ENCODE data around the gene TCF15. TPM values are rescaled to one million over a fixed set of nuclear protein-coding genes. Genes with fewer than 3 reads are reported as not detected.

Gene TCF15
- total RNA-seq, 4 donors from 2014 or later, result 0.51 to 1.0 (median 0.97) TPM; not detected in 1

DNA sequence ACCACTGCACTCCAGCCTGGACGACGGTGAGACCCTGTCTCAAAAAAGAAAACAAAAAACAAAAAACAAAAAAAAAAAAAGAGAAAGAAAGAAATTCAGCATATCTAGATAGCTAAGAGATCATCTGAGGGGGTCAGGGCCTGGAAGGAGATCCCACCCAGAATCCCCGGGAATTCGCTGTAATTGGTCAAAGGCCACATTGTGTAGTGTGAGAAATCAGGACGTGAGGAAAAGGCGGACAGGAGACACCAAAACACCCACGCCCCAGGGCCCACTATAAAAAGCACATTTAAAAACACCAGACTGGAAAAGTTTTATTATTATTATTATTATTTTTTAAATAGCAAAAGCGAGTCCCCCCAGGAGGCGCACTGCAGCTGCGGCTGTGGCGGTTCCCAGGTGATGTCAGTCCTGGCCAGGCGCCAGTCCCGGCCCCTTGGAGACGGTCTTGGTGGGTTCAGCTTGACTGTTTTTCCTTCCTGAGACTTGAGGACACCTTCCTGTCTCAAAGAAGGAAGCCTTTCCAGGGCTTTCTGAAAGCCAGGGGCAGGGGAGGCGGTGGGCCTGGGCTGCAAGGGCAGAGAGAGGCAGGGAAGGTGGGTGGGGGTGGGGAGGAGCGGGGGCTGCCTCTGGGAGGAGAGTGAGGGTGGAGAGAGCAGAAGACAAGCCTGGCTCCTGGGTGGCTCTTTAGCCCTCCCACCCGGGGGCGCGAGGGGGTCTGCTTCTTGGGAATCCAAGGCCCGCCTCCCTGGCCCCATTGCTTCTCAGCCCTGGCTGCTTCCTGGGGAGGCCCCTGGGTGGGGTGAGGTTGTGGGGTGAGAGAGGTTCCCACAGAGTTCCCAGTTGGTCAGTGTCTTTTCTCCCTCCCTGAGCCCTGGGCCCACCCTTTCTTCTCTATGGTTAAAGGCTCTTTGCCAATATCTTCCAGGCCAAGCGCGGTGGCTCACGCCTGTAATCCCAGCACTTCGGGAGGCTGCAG is 14.5 kb downstream of the TCF15 start:
- Histone ChIP-seq H3K9me3 (no peaks in the 10 kb centered on the region), H3K27ac (no peak overlapping the region), H3K27me3 (no peaks in the 10 kb centered on the region), H3K36me3 (no peaks in the 10 kb centered on the region), H3K4me3 (no peak overlapping the region), H3K4me1 (no peaks in the 10 kb centered on the region)
- no peak for TF ChIP-seq POLR2A (IDR thresholded peaks at IDR 0.05)
- intact Hi-C loops (cut with DNase I; ENCODE audit: low total_unique reads), result no loop called here
- DNase-seq, result no peak

DNA sequence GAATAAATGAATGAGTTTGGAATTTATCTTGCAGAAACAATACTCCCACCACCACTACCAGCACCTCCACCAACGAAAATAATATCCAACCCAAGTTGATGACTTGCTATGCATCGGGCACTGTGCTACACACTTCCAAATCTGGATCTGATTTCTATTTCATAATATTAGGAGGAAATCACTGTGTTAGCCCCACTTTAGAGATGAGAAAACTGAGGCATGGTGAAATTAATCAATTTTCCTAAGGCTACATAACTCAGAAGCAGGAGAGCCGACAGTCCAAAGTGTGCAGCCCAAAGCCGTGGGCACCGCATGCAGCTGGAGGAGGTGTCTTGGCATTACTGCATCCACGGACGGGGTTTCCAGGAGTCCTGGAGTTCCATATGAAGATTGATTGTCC is 17.6 kb downstream of the TCF15 start:
- Histone ChIP-seq H3K27me3 (no peaks in the 10 kb centered on the region), H3K36me3 (no peaks in the 10 kb centered on the region), H3K4me3 (no peak overlapping the region), H3K27ac (no peak overlapping the region), H3K9me3 (no peaks in the 10 kb centered on the region), H3K4me1 (no peaks in the 10 kb centered on the region)
- intact Hi-C loops (cut with DNase I; ENCODE audit: low total_unique reads), result no loop called here
- TF ChIP-seq, protein P1, sequence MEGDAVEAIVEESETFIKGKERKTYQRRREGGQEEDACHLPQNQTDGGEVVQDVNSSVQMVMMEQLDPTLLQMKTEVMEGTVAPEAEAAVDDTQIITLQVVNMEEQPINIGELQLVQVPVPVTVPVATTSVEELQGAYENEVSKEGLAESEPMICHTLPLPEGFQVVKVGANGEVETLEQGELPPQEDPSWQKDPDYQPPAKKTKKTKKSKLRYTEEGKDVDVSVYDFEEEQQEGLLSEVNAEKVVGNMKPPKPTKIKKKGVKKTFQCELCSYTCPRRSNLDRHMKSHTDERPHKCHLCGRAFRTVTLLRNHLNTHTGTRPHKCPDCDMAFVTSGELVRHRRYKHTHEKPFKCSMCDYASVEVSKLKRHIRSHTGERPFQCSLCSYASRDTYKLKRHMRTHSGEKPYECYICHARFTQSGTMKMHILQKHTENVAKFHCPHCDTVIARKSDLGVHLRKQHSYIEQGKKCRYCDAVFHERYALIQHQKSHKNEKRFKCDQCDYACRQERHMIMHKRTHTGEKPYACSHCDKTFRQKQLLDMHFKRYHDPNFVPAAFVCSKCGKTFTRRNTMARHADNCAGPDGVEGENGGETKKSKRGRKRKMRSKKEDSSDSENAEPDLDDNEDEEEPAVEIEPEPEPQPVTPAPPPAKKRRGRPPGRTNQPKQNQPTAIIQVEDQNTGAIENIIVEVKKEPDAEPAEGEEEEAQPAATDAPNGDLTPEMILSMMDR (IDR thresholded peaks at IDR 0.05), result no peak
- no peak for TF ChIP-seq POLR2A (IDR thresholded peaks at IDR 0.05)
- no peak for DNase-seq

DNA sequence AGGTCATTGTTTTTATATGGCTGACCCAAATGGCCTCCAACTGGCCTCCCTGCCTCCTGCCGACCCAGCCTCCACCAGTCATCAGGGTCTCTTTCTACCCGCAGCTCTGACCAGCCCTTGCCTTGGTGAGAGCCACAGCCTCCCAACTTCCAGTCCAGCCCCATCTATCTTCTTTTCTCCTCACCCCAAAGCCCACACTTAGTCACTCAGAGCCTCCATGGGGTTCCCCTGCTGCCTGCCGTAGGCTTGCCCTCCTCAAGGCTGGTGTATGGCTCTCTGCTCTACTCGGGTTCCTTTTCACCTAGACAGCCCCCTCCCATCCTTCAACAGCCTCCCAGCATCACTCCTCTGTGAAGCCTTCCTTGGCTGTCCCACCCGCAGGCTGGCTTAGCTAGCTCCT is 18.2 kb downstream of the TCF15 start:
- TF ChIP-seq, protein P1 (IDR thresholded peaks at IDR 0.05), result no peak
- no peak for TF ChIP-seq POLR2A (IDR thresholded peaks at IDR 0.05)
- H3K4me3 ChIP-seq, result no peak overlapping the region
- no peak for DNase-seq
- H3K27me3 ChIP-seq, result no peaks in the 10 kb centered on the region
- no peaks in the 10 kb centered on the region for H3K36me3 ChIP-seq
- intact Hi-C loops (cut with DNase I; ENCODE audit: low total_unique reads), result no loop called here
- H3K9me3 ChIP-seq, result no peaks in the 10 kb centered on the region
- H3K4me1 ChIP-seq, result no peaks in the 10 kb centered on the region
- no peak overlapping the region for H3K27ac ChIP-seq

DNA sequence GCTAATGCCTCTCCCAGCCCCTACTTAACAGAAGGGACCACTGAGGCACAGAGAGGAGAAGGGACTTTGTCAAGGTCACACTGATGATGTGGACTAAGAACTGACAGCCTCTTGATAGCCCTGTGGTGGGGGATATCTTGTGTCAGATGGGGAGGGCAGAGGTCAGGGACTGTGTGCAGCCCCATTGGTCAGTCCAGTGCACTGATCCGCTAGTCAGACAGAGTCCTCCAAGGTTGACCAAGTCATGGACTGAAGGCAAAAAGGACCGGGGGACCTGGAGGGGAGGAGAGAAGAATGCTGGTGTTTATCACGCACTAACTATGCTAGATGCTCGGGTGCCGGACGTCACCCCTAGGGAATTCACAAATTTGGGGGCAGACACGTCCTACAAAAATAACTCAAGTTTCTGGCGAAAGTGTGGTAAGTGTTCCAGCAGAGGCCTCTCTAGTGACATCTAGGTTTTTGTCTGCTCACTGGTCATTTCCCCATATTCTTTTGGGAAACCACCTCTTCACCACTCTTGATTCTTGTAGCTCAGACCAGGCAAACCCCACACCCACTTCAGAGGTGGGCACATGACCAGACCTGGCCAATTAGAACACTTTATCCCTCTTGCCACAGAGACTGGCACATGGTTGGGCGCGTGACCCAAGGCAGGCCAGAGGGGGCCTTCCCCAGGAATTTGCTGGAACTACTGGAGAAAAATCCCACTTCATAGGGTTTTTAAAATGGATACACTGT is 21.0 kb downstream of the TCF15 start:
- DNase-seq, result no peak
- Histone ChIP-seq H3K27ac (peak overlapping the region in 1 of 2 donors; percentile 20), H3K4me3 (no peak overlapping the region), H3K4me1 (no peaks in the 10 kb centered on the region), H3K36me3 (no peaks in the 10 kb centered on the region), H3K27me3 (no peaks in the 10 kb centered on the region), H3K9me3 (no peaks in the 10 kb centered on the region)
- intact Hi-C loops (cut with DNase I; ENCODE audit: low total_unique reads), result no loop called here
- TF ChIP-seq, protein P1 (IDR thresholded peaks at IDR 0.05), result no peak
- TF ChIP-seq POLR2A (IDR thresholded peaks at IDR 0.05), result no peak

DNA sequence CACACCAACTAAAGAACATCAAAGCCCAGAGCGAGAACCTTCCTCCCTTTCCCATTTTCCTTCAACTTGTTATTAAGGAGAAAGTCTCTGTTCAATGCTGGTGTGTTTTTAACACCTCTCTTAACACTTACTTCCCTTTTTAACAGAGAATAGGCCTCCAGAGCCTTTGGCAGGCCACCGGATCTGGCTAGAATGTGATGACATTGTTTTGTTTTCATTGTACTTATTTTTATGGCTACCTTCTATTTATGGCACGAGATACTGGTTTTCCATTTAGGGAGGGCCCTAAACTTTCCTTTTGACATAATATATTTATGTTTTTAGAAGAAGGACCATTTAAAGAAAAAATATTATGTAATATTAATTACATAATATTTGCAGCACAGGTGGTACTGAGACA is 21.6 kb downstream of the TCF15 start:
- Histone ChIP-seq H3K27me3 (no peaks in the 10 kb centered on the region), H3K9me3 (no peaks in the 10 kb centered on the region), H3K36me3 (no peaks in the 10 kb centered on the region), H3K27ac (peak overlapping the region in 1 of 2 donors; percentile 20), H3K4me3 (no peak overlapping the region), H3K4me1 (no peaks in the 10 kb centered on the region)
- no peak for DNase-seq
- TF ChIP-seq, protein P1 (IDR thresholded peaks at IDR 0.05), result no peak
- TF ChIP-seq POLR2A (IDR thresholded peaks at IDR 0.05), result no peak
- intact Hi-C loops (cut with DNase I; ENCODE audit: low total_unique reads), result no loop called here
